ENCODE results near the gene CHP1. TPM values are rescaled to one million over a fixed set of nuclear protein-coding genes. Genes with fewer than 3 reads are reported as not detected.

The CHP1 gene
- polyA plus RNA-seq, 3 donors: 57.2 to 67.2 (median 58.8) TPM

- Histone ChIP-seq H3K4me3 (replicated peaks in 1 of 3; ENCODE audit: low read depth in 2 of 3, low read length in 3 of 3) (no peak overlapping the region), H4K20me1 (ENCODE audit: insufficient read depth, low read length) (no peaks in the 10 kb centered on the region), H2AFZ (ENCODE audit: insufficient read depth, low read depth, low read length, poor library complexity, severe bottlenecking) (peak overlapping the region; percentile 3), H3K4me1 (ENCODE audit: control insufficient read depth in 1 of 2, insufficient read depth in 2 of 2, low read length in 2 of 2) (no peaks in the 10 kb centered on the region), H3K9me3 (replicated peaks in 1 of 2; ENCODE audit: control insufficient read depth in 1 of 2, insufficient read depth in 1 of 2, low read length in 2 of 2) (no peaks in the 10 kb centered on the region), H3K36me3 (replicated peaks in 1 of 2; ENCODE audit: control insufficient read depth in 1 of 2, insufficient read depth in 2 of 2, low read length in 2 of 2) (no peaks in the 10 kb centered on the region), H3K27ac (ENCODE audit: low read depth in 1 of 2, low read length in 2 of 2) (no peak overlapping the region), H3K9ac (ENCODE audit: insufficient read depth, low read length, poor library complexity, severe bottlenecking) (no peak overlapping the region), H3K79me2 (ENCODE audit: insufficient read depth, low read length) (no peaks in the 10 kb centered on the region), H3K4me2 (replicated peaks; ENCODE audit: extremely low read depth, low read length, poor library complexity, severe bottlenecking) (no peak overlapping the region), H3K27me3 (ENCODE audit: control insufficient read depth in 2 of 2, insufficient read depth in 2 of 2, low read length in 2 of 2) (no peaks in the 10 kb centered on the region)
- DNase-seq: no peak
- no CpG with 5 or more reads among the region's 3 CpGs for WGBS (ENCODE audit: insufficient coverage)
- intact Hi-C loops (cut with micrococcal nuclease): no loop called here
- Mint-ChIP-seq H3K9me3 (no peaks in the 10 kb centered on the region), H3K4me1 (no peaks in the 10 kb centered on the region), H3K27me3 (ENCODE audit: low read depth in 3 of 3) (peaks cover 0 to 6% (median 2%) of the 10 kb centered on the region in 3 donors), H3K36me3 (no peaks in the 10 kb centered on the region), H3K4me3 (no peak overlapping the region), H3K27ac (no peak overlapping the region)
- TF ChIP-seq CTCF (IDR thresholded peaks at IDR 0.05): no peak
Measured at GRCh38 chr15:41205315-41205714, 25.8 kb upstream of the CHP1 start.

GRCh38 chr15:41207687-41208448 lies 23.2 kb upstream of the CHP1 start:
- no peak overlapping the region for H3K27ac Mint-ChIP-seq
- Histone ChIP-seq H2AFZ (ENCODE audit: insufficient read depth, low read depth, low read length, poor library complexity, severe bottlenecking) (no peak overlapping the region), H3K79me2 (ENCODE audit: insufficient read depth, low read length) (no peaks in the 10 kb centered on the region), H3K9me3 (replicated peaks in 1 of 2; ENCODE audit: control insufficient read depth in 1 of 2, insufficient read depth in 1 of 2, low read length in 2 of 2) (no peaks in the 10 kb centered on the region), H3K9ac (ENCODE audit: insufficient read depth, low read length, poor library complexity, severe bottlenecking) (no peak overlapping the region), H3K4me1 (ENCODE audit: control insufficient read depth in 1 of 2, insufficient read depth in 2 of 2, low read length in 2 of 2) (no peaks in the 10 kb centered on the region), H3K27me3 (ENCODE audit: control insufficient read depth in 2 of 2, insufficient read depth in 2 of 2, low read length in 2 of 2) (no peaks in the 10 kb centered on the region), H3K36me3 (replicated peaks in 1 of 2; ENCODE audit: control insufficient read depth in 1 of 2, insufficient read depth in 2 of 2, low read length in 2 of 2) (no peaks in the 10 kb centered on the region), H3K4me3 (replicated peaks in 1 of 3; ENCODE audit: low read depth in 2 of 3, low read length in 3 of 3) (no peak overlapping the region), H3K27ac (ENCODE audit: low read depth in 1 of 2, low read length in 2 of 2) (no peak overlapping the region), H3K4me2 (replicated peaks; ENCODE audit: extremely low read depth, low read length, poor library complexity, severe bottlenecking) (no peak overlapping the region), H4K20me1 (ENCODE audit: insufficient read depth, low read length) (no peaks in the 10 kb centered on the region)
- no peaks in the 10 kb centered on the region for H3K9me3 Mint-ChIP-seq
- H3K4me3 Mint-ChIP-seq: no peak overlapping the region
- TF ChIP-seq CTCF (IDR thresholded peaks at IDR 0.05): no peak
- no peaks in the 10 kb centered on the region for H3K36me3 Mint-ChIP-seq
- no peak for DNase-seq
- WGBS (ENCODE audit: insufficient coverage): no CpG with 5 or more reads among the region's 5 CpGs
- H3K27me3 Mint-ChIP-seq (ENCODE audit: low read depth in 3 of 3): peaks cover 2 to 6% (median 3%) of the 10 kb centered on the region in 3 donors
- intact Hi-C loops (cut with micrococcal nuclease): no loop called here
- H3K4me1 Mint-ChIP-seq: no peaks in the 10 kb centered on the region

Data from CD14-positive monocyte (primary cell).